ENCODE measurements around the gene BAZ2A.

GRCh38 chr12:56628671-56629458 lies 1.3 kb downstream of the BAZ2A start:
- TF ChIP-seq, protein P1, sequence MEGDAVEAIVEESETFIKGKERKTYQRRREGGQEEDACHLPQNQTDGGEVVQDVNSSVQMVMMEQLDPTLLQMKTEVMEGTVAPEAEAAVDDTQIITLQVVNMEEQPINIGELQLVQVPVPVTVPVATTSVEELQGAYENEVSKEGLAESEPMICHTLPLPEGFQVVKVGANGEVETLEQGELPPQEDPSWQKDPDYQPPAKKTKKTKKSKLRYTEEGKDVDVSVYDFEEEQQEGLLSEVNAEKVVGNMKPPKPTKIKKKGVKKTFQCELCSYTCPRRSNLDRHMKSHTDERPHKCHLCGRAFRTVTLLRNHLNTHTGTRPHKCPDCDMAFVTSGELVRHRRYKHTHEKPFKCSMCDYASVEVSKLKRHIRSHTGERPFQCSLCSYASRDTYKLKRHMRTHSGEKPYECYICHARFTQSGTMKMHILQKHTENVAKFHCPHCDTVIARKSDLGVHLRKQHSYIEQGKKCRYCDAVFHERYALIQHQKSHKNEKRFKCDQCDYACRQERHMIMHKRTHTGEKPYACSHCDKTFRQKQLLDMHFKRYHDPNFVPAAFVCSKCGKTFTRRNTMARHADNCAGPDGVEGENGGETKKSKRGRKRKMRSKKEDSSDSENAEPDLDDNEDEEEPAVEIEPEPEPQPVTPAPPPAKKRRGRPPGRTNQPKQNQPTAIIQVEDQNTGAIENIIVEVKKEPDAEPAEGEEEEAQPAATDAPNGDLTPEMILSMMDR (IDR thresholded peaks at IDR 0.05; ENCODE audit: extremely low read depth in 1 of 2, insufficient read depth in 1 of 2, low read depth in 1 of 2, low read length in 2 of 2): no peak
- TF ChIP-seq EZH2 (IDR thresholded peaks at IDR 0.05; ENCODE audit: borderline replicate concordance, low read depth, low read length, severe bottlenecking): no peak
- TF ChIP-seq, protein P2, sequence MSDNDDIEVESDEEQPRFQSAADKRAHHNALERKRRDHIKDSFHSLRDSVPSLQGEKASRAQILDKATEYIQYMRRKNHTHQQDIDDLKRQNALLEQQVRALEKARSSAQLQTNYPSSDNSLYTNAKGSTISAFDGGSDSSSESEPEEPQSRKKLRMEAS (IDR thresholded peaks at IDR 0.05; ENCODE audit: insufficient read depth, insufficient read length): no peak
